IMR-90 (cell line): Measurements from ENCODE around the gene BMAL2. TPM values are rescaled to one million over a fixed set of nuclear protein-coding genes. Genes with fewer than 3 reads are reported as not detected.

ENCODE experiments used
- ATAC-seq: fragments of 200-7000 bp; cut with Tn5 transposase; 2 replicates; pipeline ENCODE4 v1.9.1; 2020; ENCODE audit warnings: low read depth, mild to moderate bottlenecking, moderate library complexity
- BruUV-seq: library from RNA; stranded (reverse); fragments of 400-500 nt; replicated peaks from 2 replicates; lab custom pipeline; 2021; lab: Mats Ljungman, UMichigan
- CTCF ChIA-PET: fragments of 300-600 bp; formaldehyde crosslinking; extraction: SDS; loops from one replicate; lab custom pipeline; 2021; ENCODE audit warnings: antibody characterized with exemption; lab: Yijun Ruan, JAX
- POLR2A ChIA-PET: fragments of 300-600 bp; sonication (Branson Sonifier 250); formaldehyde crosslinking; loops from one replicate; lab custom pipeline; 2022; ENCODE audit warnings: antibody characterized with exemption; ENCODE audit not compliant: unreplicated experiment; lab: Charles Lee
- DNase-seq: peaks from one replicate; pipeline ENCODE4 v3.0.0; 2013
- H2AFZ ChIP-seq: replicated peaks from 2 replicates; pipeline ENCODE3; 2013; ENCODE audit warnings: low read length, mild to moderate bottlenecking; ENCODE audit not compliant: poor library complexity
- H2AK5ac ChIP-seq: 2 replicates; pipeline ENCODE4 v1.6.1; 2013; ENCODE audit warnings: low read depth, low read length, inconsistent platforms
- H2AK9ac ChIP-seq: replicated peaks from 2 replicates; pipeline ENCODE3; 2013; ENCODE audit warnings: mild to moderate bottlenecking, low read depth, low read length, moderate library complexity; ENCODE audit not compliant: poor library complexity
- H2BK120ac ChIP-seq: 2 replicates; pipeline ENCODE4 v1.6.1; 2013; ENCODE audit warnings: low read depth, low read length, inconsistent platforms
- H2BK15ac ChIP-seq: 3 replicates; pipeline ENCODE4 v1.6.1; 2013; ENCODE audit warnings: low read depth, low read length, inconsistent platforms
- H2BK20ac ChIP-seq: 2 replicates; pipeline ENCODE4 v1.6.1; 2013; ENCODE audit warnings: low read depth, mild to moderate bottlenecking, inconsistent platforms, low read length, moderate library complexity
- H2BK5ac ChIP-seq: 2 replicates; pipeline ENCODE4 v1.6.1; 2013; ENCODE audit warnings: mild to moderate bottlenecking, low read depth, low read length, inconsistent platforms; ENCODE audit not compliant: poor library complexity, severe bottlenecking
- H3K14ac ChIP-seq: replicated peaks from 2 replicates; pipeline ENCODE4 v1.6.1; 2013; ENCODE audit warnings: low read depth, low read length, inconsistent platforms
- H3K18ac ChIP-seq: 2 replicates; pipeline ENCODE4 v1.6.1; 2013; ENCODE audit warnings: low read depth, low read length, control low read depth
- H3K23ac ChIP-seq: 2 replicates; pipeline ENCODE4 v1.6.1; 2013; ENCODE audit warnings: low read depth, low read length, inconsistent platforms
- H3K27ac ChIP-seq: 2 replicates; pipeline ENCODE4 v1.5.1; 2013; ENCODE audit warnings: mild to moderate bottlenecking, control low read depth, low read length; ENCODE audit not compliant: insufficient read depth
- H3K27me3 ChIP-seq: 2 replicates; pipeline ENCODE4 v1.6.1; 2013; ENCODE audit warnings: low read length; ENCODE audit not compliant: control insufficient read depth, insufficient read depth
- H3K36me3 ChIP-seq: 2 replicates; pipeline ENCODE4 v1.6.1; 2013; ENCODE audit warnings: low read length, mixed read lengths; ENCODE audit not compliant: control insufficient read depth, insufficient read depth
- H3K4ac ChIP-seq: 2 replicates; pipeline ENCODE4 v1.6.1; 2013; ENCODE audit warnings: low read depth, low read length, inconsistent platforms
- H3K4me1 ChIP-seq: 2 replicates; pipeline ENCODE4 v1.6.1; 2013; ENCODE audit warnings: low read length, mixed read lengths; ENCODE audit not compliant: control insufficient read depth, insufficient read depth
- H3K4me2 ChIP-seq: 2 replicates; pipeline ENCODE4 v1.6.1; 2013; ENCODE audit warnings: low read depth, mild to moderate bottlenecking, control low read depth, low read length, moderate library complexity
- H3K4me3 ChIP-seq: 2 replicates; pipeline ENCODE4 v1.5.1; 2013; ENCODE audit warnings: low read depth, mild to moderate bottlenecking, control low read depth, low read length, moderate library complexity; ENCODE audit not compliant: insufficient read depth
- H3K56ac ChIP-seq: 2 replicates; pipeline ENCODE4 v1.6.1; 2013; ENCODE audit warnings: low read length, inconsistent platforms; ENCODE audit not compliant: insufficient read depth; ENCODE audit errors: extremely low read depth
- H3K79me1 ChIP-seq, 2 experiments: 2 replicates each; pipeline ENCODE4 v1.6.1; 2013; ENCODE audit warnings: low read length in 2 of 2, inconsistent platforms in 1 of 2, low read depth in 1 of 2
- H3K9ac ChIP-seq: 2 replicates; pipeline ENCODE4 v1.6.1; 2013; ENCODE audit warnings: low read depth, low read length, control low read depth
- H3K9me1 ChIP-seq: 2 replicates; pipeline ENCODE4 v1.6.1; 2013; ENCODE audit warnings: low read length, inconsistent platforms; ENCODE audit not compliant: insufficient read depth
- H3K9me3 ChIP-seq: 2 replicates; pipeline ENCODE4 v1.6.1; 2013; ENCODE audit warnings: low read length; ENCODE audit not compliant: control insufficient read depth, insufficient read depth
- H4K20me1 ChIP-seq: 2 replicates; pipeline ENCODE4 v1.6.1; 2013; ENCODE audit warnings: low read length, inconsistent platforms; ENCODE audit not compliant: insufficient read depth
- H4K5ac ChIP-seq: 2 replicates; pipeline ENCODE4 v1.6.1; 2013; ENCODE audit warnings: mild to moderate bottlenecking, low read depth, low read length, control low read depth
- H4K8ac ChIP-seq, 2 experiments: 2 replicates each; pipeline ENCODE4 v1.6.1; 2013; ENCODE audit warnings: low read depth in 2 of 2, low read length in 2 of 2, control low read depth in 1 of 2, inconsistent platforms in 1 of 2
- H4K91ac ChIP-seq: 2 replicates; pipeline ENCODE4 v1.6.1; 2013; ENCODE audit warnings: low read depth, low read length, inconsistent platforms; ENCODE audit not compliant: insufficient read depth
- MAFK ChIP-seq: IDR thresholded peaks from 2 replicates; pipeline ENCODE4 v1.6.1; 2012; ENCODE audit warnings: low read depth, low read length, improper control_type of control experiment
- MXI1 ChIP-seq: IDR thresholded peaks from 2 replicates; pipeline ENCODE4 v1.6.1; 2012; ENCODE audit warnings: low read depth, mild to moderate bottlenecking, low read length, moderate library complexity, borderline replicate concordance
- RCOR1 ChIP-seq: IDR thresholded peaks from 2 replicates; pipeline ENCODE4 v1.6.1; 2012; ENCODE audit warnings: mild to moderate bottlenecking, low read length, improper control_type of control experiment; ENCODE audit not compliant: insufficient replicate concordance
- RFX5 ChIP-seq: IDR thresholded peaks from 2 replicates; pipeline ENCODE4 v1.8.0; 2012; ENCODE audit warnings: low read depth, mild to moderate bottlenecking, low read length, moderate library complexity
- SMC3 ChIP-seq: fragments of 150-350 bp; IDR thresholded peaks from 2 replicates; pipeline ENCODE4 v1.6.1; 2016; ENCODE audit warnings: low read depth, mild to moderate bottlenecking, antibody characterized with exemption, low read length, moderate library complexity
- WGBS, 2 experiments: methylation state at CpG; one replicate each; pipeline versions ENCODE4 v1.1.5 to v1.1.7; 2013; ENCODE audit warnings: missing lambda C conversion rate in 2 of 2; ENCODE audit not compliant: insufficient read length in 1 of 2; ENCODE audit errors: extremely low coverage in 2 of 2; 5-methylcytosine and 5-hydroxymethylcytosine counted together
- dilution Hi-C: fragments of 300-500 bp; cut with HindIII; formaldehyde crosslinking; loops from one replicate; pipeline ENCODE4 v1.14.3; 2018; ENCODE audit warnings: low sequenced_read_pairs; ENCODE audit not compliant: unreplicated experiment
- in situ Hi-C: fragments of 300-500 bp; cut with MboI; formaldehyde crosslinking; loops from 3 replicates; pipeline ENCODE4 v1.14.3; 2019; ENCODE audit warnings: low sequenced_read_pairs, inconsistent platforms, mixed read lengths
- intact Hi-C: fragments of 100-400 bp; cut with micrococcal nuclease; formaldehyde crosslinking; loops from 2 replicates; pipeline ENCODE4 v1.10.0; 2022
- polyA plus RNA-seq, 3 experiments: library from polyadenylated mRNA; depleted of rRNA; stranded (reverse); fragments of >200 nt; gene quantifications; 2 replicates each; pipeline ENCODE4 v1.2.3, GENCODE V29; 2012; ENCODE audit warnings: low replicate concordance in 1 of 3
- total RNA-seq: library from RNA; depleted of rRNA; stranded (reverse); fragments of >200 nt; gene quantifications from 2 replicates; pipeline ENCODE4 v1.2.3, GENCODE V29; 2012
- TF ChIP-seq, protein P1 (sequence below): fragments of 150-350 bp; IDR thresholded peaks from 2 replicates; pipeline ENCODE4 v1.6.1; 2017; ENCODE audit warnings: mild to moderate bottlenecking, antibody characterized with exemption, low read length, low read depth
- TF ChIP-seq, protein P2 (sequence below): conservative IDR thresholded peaks from 2 replicates; pipeline ENCODE4 v1.5.1; 2012; ENCODE audit warnings: mild to moderate bottlenecking, low read depth, low read length, improper control_type of control experiment

The BMAL2 gene
- total and polyA plus RNA-seq, 2 of the 4 experiments (the other 2 are of a cell fraction): 11.0 to 57.0 TPM

DNA sequence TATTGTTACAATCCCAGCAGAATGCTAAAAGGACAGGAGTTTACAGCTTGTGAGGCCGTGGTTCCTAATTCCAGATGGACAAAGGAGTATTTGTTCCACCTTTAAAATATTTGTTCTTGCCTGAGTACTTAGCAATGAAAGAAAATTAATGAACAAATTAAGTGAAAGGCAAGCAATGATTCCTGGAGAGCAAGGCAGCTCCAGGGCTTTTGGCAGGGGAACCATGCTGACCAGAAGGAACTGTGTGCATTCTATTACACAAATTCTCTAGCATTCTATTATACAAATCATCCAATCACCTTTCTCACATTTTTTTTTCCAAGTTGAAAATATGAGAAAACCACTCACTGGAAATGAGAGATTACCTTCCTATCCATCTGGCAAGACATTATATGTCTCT is 1.8 kb upstream of the BMAL2 start:
- no peaks in the 10 kb centered on the region for H4K20me1 ChIP-seq
- peak overlapping the region; percentile 13 for H3K56ac ChIP-seq
- H3K9me3 ChIP-seq: no peaks in the 10 kb centered on the region
- H4K91ac ChIP-seq: 0 out of 2 replicates have a peak overlapping the region, but pooled peaks have one; percentile 16
- peak overlapping the region; percentile 26; the same call in 1 of the 2 replicates for H3K27ac ChIP-seq
- peak overlapping the region; percentile 5 to 74; a peak in 3 of 4 replicates for H4K8ac ChIP-seq
- H3K4ac ChIP-seq: peak overlapping the region; percentile 17; the same call in 1 of the 2 replicates
- peaks cover 5% of the 10 kb centered on the region for H3K36me3 ChIP-seq
- ChIA-PET POLR2A (no interaction called here), CTCF (interaction anchor here (0.7 to 1.6 kb wide), 4 partner anchors 10 to 52 kb away, joined by 3 to 5 read pairs (median 4); no protein-coding TSS in a partner anchor)
- in situ Hi-C loops (no loop called here), dilution Hi-C loops (no loop called here), intact Hi-C loops (loop anchor here (2.0 to 5.0 kb wide), 2 partner anchors 54 to 321 kb away; no protein-coding TSS in a partner anchor)
- H2BK120ac ChIP-seq: peak overlapping the region; percentile 67; the same call in 1 of the 2 replicates
- H3K14ac ChIP-seq: peak overlapping the region; percentile 75
- H3K23ac ChIP-seq: peak overlapping the region; percentile 42; the same call in 1 of the 2 replicates
- no TSS peak for BruUV-seq
- peaks cover 8% of the 10 kb centered on the region for H3K9me1 ChIP-seq
- peak overlapping the region; percentile 66; the same call in 1 of the 2 replicates for H3K4me2 ChIP-seq
- no peaks in the 10 kb centered on the region for H3K27me3 ChIP-seq
- WGBS, 2 experiments: no CpG with 5 or more reads among the region's 1 CpG
- no peak overlapping the region for H3K4me3 ChIP-seq
- peak overlapping the region; percentile 90 for H2BK5ac ChIP-seq
- H2AFZ ChIP-seq: no peak overlapping the region
- DNase-seq (no peak), ATAC-seq (peak; percentile 2)
- peaks cover 22 to 36% of the 10 kb centered on the region in 2 experiments for H3K79me1 ChIP-seq
- no peak overlapping the region for H4K5ac ChIP-seq
- peak overlapping the region; percentile 27; the same call in 1 of the 2 replicates for H3K18ac ChIP-seq
- no peak overlapping the region; the same call in 1 of the 2 replicates for H3K9ac ChIP-seq
- peak overlapping the region; percentile 41 for H2AK5ac ChIP-seq
- TF ChIP-seq RCOR1 (no peak), RFX5 (no peak), MXI1 (no peak), SMC3 (no peak), MAFK (no peak)
- TF ChIP-seq, protein P1, sequence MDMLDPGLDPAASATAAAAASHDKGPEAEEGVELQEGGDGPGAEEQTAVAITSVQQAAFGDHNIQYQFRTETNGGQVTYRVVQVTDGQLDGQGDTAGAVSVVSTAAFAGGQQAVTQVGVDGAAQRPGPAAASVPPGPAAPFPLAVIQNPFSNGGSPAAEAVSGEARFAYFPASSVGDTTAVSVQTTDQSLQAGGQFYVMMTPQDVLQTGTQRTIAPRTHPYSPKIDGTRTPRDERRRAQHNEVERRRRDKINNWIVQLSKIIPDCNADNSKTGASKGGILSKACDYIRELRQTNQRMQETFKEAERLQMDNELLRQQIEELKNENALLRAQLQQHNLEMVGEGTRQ: no peak
- TF ChIP-seq, protein P2, sequence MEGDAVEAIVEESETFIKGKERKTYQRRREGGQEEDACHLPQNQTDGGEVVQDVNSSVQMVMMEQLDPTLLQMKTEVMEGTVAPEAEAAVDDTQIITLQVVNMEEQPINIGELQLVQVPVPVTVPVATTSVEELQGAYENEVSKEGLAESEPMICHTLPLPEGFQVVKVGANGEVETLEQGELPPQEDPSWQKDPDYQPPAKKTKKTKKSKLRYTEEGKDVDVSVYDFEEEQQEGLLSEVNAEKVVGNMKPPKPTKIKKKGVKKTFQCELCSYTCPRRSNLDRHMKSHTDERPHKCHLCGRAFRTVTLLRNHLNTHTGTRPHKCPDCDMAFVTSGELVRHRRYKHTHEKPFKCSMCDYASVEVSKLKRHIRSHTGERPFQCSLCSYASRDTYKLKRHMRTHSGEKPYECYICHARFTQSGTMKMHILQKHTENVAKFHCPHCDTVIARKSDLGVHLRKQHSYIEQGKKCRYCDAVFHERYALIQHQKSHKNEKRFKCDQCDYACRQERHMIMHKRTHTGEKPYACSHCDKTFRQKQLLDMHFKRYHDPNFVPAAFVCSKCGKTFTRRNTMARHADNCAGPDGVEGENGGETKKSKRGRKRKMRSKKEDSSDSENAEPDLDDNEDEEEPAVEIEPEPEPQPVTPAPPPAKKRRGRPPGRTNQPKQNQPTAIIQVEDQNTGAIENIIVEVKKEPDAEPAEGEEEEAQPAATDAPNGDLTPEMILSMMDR: no peak
- no peak overlapping the region for H2AK9ac ChIP-seq
- peak overlapping the region; percentile 48; the same call in 2 of the 3 replicates for H2BK15ac ChIP-seq
- peaks cover 15% of the 10 kb centered on the region for H3K4me1 ChIP-seq
- peak overlapping the region; percentile 42; the same call in 1 of the 2 replicates for H2BK20ac ChIP-seq
